CD4-positive, alpha-beta T cell treated with Interleukin-15 for 1 hour (primary cell): ENCODE data around the gene PPT2.

Experiments
- DNase-seq: peaks from one replicate; pipeline ENCODE4 v3.0.0-alpha.2; 2020

PPT2 gene

DNA sequence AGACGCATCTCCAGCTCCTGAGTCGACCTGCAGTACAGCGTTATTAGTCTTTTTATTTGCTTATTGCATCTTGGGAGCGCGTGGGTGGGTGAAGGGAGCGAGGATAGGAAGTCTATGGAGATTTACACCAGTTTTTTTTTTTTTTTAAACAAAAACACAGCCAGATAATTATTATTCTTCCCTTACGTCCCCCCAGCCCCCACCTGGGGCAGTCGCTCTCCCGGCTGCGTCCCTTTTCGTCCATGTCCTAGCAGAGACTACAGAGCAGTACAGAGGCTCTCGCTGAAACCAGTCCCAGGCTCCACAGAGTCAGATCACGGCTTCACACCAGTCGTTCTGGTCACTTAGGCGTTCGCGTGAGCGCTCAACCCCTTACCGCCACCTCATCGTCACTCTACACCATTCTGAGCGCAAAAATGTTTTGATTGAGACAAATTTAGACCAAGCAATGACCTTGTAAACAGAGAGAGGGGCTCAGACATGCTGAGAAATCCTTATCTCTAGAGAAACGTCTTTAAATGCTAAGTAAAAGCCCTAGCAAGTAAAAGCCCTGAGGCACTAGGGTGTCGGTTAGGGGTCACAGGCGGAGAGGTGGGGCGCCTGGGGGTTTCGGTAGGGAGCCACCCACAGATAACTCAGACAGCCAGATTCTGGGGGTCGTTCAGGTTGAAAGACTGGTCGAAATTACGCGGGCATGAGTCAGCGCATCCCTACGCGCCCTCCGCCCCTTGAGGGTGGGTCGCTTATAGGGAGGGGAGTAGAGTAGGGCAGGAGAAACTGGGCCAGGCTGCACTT, 975 bp upstream of the PPT2 start:
- no peak for DNase-seq

DNA sequence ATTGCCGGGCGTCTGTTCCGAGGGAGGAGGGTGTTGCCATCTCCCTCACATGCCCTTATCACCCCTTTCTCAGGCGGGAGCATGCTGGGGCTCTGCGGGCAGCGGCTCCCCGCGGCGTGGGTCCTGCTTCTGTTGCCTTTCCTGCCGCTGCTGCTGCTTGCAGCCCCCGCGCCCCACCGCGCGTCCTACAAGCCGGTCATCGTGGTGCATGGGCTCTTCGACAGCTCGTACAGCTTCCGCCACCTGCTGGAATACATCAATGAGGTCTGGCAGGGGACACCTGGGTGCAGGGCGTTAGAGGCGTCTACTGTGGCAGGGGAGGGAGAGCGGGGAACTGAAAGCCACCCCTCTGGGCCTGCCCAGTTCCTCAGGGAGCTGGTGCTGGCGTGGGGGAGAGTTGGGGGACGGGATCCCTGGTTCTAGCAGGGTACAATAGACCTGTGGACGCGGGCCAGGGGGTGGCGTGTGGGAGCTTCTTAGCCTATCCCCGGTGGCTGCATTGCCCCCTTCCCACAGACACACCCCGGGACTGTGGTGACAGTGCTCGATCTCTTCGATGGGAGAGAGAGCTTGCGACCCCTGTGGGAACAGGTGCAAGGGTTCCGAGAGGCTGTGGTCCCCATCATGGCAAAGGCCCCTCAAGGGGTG, 697 bp downstream of the PPT2 start:
- peak; percentile 75 for DNase-seq

DNA sequence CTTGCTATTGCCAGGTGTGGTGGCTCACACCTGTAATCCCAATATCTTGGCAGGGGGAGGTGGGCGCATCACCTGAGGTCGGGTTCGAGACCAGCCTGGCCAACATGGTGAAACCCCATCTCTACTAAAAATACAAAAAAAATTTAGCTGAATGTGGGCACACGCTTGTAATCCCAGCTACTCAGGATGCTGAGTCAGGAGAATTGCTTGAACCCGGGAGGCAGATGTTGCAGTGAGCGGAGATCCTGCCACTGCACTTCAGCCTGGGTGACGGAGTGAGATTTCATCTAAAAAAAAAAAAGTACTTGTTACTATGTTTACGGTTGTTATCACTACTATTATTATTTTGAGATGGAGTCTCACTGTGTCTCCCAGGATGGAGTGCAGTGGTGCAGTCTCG, 3.0 kb downstream of the PPT2 start:
- no peak for DNase-seq

DNA sequence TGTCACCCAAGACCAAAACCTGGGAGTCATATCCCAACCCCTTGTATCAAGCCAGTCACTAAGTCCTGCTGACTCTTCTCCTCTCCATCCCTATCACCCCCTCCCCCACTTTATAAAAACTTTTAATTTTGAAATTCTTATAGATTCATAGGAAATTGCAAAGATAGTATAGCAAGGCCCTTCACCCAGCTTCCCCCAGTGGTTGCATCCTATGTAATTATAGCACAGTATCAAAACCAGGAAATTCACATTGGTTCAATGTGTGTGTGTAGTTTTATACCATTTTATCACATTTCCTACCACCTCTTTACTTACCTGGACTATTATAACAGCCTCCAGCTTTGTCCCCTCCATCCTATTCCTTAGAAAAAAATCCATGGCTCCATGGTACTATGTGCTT, 4.1 kb downstream of the PPT2 start:
- no peak for DNase-seq

DNA sequence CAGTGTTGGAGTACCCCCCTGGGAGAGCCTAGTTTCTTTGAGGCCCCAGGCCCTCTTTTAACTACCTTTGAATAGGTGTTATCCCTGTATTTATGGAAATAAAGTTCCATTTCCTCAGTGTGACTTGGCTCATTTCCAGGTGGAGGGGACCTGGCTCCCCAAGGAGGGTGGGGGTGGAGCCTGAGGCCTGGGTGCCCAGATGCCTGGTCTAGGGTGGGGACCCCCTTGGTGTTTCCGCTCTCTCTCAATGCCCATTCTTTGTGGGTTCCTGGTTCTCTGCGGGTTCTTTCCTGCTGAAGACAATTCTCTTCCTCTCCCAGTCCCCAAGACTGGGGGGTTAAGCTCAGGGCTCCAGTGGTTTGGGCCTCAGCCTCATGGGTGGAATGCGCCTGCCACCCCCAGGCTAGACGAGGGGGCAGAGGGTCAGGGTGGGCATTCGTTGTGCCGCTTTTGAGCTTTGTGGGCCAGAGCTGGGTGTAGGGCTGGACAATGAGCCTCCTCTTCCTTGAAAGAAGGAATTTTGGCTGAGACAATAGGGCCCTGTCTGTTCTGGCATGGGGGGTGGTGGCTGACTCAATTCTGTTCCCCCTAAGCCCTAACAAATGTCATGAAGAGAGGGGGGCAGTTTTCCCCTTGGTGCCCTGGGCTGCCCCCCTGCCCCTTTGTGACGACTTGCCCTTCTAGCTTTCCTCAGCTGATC, 9.8 kb downstream of the PPT2 start:
- DNase-seq: no peak

DNA sequence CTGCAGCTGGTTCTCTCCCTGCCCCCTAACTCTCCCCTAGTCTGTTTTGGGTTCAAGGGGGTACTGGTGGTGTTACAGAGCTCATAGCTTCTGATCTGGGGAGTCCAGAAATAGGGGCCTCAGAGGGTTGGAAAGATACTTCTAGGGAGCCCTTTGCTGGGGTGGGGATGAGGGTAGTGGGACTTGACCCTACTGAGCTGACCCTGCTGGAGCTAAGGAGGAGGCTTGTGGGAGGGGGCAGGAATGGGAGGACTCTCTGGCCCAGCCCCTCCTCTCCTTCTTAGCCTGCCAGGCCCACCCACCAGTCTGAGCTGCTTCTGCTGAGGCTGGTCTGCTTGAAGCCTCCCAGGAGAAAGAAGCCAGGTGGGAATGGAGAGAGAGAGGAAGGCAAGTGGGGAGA, 10.4 kb downstream of the PPT2 start, which contains the start of gene EGFL8:
TSS of gene EGFL8 (plus strand) at position 301 of the 400 bp plus-strand sequence. CDS start 1,571 bp downstream, outside the sequence.
- no peak for DNase-seq

DNA sequence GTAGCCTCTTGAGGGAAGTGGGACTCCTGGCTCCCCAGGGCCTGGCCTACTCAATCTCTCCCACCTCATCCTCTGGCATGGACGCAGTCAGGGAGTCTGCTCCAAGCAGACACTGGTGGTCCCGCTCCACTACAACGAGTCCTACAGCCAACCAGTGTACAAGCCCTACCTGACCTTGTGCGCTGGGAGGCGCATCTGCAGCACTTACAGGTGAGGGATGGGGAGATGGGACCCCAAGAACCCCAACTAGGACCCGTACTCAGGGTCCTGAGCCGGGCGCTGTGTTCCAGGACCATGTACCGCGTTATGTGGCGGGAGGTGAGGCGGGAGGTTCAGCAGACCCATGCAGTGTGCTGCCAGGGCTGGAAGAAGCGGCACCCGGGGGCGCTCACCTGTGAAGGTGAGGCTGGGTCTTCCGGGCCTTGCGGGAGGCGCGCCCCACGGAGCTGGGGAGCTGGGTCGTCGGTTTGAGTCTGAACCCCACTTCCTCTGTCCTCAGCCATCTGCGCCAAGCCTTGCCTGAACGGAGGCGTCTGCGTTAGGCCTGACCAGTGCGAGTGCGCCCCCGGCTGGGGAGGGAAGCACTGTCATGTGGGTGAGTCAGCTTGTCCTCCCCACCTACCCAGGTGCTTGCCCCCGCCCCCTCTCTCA, 12.6 kb downstream of the PPT2 start:
- no peak for DNase-seq

DNA sequence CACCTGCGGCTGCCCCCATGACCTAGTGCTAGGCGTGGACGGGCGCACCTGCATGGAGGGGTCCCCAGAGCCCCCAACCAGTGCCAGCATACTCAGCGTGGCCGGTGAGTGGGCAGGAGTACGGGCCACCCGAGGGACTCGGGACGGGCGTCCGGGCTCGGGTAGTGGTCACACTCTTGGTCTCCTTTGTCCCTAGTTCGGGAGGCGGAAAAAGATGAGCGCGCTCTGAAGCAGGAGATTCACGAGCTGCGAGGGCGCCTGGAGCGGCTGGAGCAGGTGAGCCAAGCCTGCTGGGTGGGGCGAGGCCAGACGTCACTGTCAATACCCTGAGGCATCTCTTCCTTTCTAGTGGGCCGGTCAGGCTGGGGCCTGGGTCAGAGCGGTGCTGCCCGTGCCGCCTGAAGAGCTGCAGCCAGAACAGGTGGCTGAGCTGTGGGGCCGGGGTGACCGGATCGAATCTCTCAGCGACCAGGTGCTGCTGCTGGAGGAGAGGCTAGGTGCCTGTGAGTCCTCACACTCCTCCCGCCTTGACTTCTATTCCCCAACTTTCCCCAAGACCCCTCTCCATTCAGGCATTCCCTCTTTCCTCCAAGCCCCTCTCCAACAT, 13.3 kb downstream of the PPT2 start:
- DNase-seq: no peak

DNA sequence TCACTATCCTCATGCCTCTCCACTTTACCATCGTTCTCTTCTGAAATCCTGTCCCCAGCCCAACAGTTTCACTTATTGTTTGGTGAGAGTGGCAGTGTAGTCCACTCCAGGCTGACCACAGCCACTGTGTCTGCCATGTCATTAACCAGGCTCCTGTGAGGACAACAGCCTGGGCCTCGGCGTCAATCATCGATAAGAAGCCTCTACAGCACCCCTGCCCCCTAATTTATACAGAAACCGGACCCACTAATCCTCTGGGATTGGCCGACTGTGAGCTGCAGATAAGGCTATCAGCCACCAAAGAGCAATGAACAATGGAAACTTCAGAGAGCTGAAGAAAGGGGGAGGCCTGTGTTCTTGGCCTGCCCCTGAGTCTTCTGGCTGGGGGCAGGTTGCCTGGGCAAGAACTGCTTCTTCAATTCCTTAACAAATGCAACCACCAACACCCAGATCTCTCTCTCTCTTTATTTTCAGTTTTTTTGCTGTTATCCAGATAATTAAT, 13.9 kb downstream of the PPT2 start:
- no peak for DNase-seq

DNA sequence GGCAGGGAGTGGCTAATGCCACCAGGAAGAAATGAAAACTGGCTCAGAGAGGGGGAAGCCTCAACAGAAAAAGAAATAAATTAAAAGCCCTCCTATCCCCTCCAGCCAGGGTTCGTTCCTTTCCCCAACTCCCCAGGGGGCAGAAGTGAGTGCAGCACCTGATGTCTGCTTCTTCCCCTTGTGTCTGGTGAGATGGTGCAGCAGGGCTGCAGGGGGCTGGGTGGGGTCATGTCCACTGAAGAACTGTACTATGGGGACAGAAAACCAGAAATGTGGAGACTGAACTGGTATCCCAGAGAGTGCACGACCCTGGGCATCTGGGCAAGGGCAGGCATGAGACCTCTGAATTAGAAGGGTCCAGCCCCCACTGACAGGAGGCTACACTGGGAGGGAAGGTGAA, 14.4 kb downstream of the PPT2 start:
- DNase-seq: no peak

DNA sequence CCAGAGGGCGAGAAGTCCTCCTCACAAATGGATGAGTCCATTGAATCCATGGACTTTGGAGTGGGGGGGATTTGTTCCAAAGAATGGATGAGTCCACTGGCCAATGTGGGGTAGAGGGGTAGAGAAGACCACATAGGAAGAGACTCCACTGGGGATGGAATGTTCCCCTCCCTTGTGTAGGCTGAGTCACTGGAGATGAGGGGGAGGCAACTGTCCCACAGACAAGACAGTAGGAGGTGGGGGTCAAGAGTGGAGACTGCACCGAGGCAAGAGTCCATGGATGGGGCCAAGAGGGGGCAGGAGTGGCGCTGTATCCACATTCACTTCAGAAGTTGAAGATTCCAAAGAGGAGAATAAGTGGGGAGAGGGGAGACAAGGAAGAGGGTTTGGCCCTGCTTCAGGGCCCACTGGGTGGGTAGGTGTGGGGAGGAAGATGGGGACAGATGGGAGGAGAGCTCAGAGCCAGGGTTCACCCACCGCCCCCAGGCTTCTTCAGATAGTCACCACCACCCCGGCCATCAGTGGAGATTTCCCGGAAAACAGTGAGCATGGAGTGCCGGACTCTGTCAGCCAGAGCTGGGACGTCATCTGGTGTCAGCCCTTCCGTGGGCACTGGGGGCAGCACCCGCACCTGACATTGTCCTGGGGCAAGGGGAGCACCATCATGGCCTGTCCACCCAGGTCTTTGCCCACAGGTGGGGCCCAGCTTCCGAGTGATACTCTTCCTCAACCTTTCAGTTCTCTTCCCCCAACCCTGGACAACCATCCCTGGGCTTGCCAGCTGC, 15.1 kb downstream of the PPT2 start:
- no peak for DNase-seq

DNA sequence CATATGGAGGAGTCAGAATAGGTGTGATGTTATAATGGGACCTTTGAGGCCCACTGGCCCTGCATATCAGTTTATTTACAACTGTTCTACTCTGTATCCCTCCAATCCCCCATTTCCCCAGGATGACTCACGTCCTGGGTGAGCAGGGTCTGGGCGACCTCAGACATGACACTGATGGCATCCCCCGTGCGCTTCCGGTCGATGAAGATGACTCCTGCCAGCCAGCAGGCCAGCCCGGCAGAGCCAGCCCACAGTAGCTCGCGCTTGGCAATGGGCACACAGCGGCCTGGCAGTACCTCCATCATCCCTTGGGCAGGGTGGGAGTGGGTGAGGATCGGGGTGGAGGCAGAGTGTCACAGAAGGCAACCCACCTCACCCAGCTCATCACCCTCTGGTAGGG, 16.4 kb downstream of the PPT2 start:
- DNase-seq: no peak

DNA sequence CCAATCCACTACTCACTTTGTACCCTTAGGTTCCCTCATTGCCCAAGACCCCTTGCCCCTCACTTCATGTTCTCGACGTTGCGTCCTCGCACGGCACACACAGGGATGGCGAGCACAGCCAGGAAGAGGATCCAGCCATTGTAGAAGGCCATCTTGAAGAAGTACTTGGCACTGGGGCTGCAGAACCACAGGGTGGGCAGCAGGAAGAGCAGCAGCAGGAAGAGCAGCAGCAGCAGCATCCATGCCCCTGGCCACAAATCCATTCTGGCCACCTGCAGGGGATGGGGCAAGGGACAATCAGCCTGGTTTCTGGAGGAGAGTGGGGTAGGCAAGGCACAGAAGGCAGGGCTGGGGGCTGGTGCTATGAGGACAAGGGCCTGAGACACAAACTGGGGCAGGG, 17.3 kb downstream of the PPT2 start:
- DNase-seq: no peak

DNA sequence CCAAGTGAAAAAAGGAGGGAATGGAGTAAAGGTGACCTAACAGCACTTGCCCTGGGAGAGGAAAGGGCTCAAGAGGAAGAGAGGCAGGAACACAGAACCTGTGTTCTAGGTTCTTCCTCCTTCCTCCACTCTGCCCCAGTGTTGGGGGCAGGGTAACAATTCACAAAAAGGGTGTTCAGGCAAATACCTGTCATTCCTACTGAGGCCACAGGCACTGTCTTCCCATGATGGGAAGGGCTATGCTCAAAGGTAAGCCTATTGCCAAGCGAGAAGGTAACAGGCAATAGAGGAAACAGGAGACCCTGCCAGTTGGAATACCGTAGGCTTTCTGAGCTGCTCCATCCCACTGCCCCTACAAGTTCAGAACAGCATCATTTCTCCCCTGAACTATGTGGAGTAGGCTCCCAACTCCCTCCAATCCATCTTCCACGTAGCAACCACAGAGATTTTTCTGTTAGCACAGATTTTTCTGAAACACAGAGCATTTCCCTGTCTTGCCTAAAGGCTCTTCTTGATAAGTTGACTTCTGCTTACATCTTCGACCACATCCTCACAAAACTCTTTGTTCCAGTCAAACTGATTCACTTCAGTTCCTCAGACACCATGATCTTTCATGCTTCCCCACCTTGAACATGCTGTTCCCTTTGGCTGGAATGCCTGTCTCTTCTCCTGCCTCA, 19.2 kb downstream of the PPT2 start:
- DNase-seq: no peak

DNA sequence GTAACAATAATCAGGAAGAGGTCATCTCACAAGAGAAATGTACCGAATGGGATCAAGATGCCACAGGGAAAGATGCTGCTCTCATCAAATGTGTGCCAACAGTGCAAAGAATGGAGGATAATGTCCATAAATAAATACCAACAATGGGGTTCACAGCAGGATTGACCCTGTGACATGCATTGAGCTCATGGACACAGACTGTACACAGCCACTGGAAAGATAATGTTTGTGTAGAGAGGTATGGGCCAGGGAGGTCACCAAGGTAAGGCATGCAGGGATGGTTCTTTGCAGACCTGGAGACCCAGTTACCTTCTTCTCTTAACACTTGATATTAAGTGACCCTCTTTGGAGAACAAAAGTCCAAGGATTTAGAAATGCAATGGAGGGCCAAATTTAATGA, 20.5 kb downstream of the PPT2 start:
- no peak for DNase-seq

DNA sequence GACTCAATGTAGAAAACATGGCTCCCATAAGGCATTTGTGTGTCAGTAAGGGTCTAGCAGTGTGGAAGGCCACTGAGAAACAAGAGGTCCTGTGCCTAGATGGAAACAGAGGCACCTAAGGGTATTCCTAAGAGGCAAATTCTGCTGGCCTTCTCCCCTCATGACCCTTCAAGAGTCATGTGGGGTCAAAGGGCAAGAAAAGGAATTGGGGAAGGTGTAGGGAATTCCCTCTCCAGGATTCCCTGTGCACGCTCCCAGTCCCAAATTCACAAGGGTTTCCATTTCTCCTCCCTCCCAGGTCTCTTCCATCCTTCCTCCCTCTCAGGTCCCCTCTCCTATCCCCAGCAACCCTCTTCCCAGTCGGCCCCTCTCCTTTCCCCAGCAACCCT, 21.4 kb downstream of the PPT2 start:
- no peak for DNase-seq

DNA sequence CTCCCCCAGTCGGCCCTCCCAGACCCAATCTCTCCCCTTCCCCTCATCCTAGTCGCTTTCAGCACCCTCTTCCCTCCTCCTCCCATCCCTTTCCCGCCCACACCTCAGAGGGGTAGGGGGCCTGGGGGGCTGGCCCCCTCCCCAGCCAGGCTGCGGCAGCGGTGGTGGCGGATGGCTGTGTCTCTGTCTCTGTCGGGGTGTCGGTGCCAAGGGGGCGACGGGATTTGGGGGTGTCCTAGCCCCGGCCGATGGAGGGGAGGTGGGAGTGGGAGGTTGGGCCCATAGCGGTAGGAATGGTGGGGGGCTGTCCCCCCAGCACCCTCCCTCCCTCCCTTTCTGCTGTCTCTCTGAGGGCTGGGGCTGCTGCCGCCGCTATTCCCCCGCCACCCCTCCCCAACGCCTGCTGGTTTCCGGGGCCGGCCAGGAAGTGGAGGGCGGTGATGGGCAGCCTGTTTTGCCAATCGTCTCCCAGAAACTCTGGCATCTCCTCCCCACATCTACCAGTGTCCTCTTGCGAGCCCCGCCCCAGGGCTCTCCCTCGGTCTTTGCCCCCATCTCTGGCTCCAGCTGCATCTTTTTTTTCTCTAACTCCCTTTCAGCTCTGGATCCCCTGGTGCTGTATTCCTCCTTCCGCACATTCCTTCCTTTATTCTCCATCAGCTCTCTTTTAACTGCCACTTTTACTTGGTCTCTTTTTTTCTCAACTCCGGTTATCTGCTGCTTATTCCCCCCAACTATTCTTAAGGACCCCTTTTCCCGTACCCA, 22.0 kb downstream of the PPT2 start, which contains the start of gene AGPAT1:
TSS of gene AGPAT1 (minus strand) at position 374 of the 765 bp plus-strand sequence. CDS start 4,588 bp downstream, outside the sequence.
- DNase-seq: peak; percentile 96

DNA sequence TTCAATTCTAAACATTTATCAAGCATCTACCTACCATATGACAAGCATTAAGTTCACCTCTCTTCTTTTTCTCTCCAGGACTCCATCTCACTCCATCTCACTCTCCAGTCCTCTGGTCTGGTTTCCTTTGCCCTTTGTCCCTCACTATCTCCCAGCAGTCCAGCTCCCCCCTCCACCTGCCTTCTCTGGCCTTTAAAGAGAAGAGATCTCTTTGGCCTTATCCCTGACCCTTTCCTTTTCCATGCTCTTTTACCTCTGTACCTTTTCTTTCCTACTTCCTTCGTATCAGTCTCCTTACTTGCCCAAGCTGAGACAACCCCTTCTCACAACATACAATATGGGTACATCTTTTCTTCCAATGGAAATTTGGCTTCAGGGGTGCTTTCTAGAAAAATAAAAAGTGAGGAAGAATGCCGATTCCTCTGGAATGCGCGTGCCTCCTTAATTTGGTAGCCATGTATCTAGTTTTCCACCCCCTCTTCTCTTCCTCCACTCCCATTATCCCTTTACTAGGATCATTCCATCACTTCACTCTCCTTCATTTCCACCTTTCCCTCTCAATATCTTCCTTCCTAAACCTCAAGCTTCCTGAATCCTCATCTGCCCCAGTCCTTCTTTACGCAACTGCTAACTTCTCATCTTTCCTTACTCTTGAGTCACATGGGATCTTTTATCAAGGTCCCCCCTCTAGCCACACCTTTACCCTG, 22.7 kb downstream of the PPT2 start:
- DNase-seq: no peak

DNA sequence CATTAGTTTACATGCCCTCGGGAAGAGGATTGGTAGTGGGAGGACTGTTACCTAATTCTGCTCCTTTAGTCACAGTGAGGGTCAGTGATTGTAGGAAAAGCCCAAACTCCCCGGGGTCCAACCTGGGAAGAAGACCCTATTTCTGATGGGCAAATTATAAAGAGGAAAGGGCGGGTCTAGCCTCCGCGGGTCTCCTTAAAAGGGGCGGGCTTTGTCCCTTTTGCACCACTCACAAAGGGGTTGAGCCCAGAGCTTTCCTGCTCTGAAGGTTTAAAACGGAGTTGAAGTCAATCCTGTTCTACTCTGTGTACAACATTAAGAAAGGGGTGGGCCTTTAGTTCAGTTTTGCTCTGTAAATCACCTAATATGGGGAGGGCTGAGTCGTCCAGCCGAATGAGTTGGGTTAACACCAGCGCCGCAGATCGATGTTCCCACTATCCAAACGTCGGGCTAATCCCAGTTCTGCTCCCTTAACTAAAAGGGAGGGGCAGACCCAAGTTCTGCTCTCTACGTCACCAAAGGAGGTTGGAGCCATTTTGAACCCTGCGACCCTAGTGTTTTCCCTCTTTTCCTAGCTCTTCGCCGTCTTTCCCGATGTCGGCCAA, 23.3 kb downstream of the PPT2 start:
- DNase-seq: peak; percentile 56
